HG03432 (cell line): ENCODE data around the gene PTK6.
"Not testable (repeated sequence)": the region's sequence is repeated elsewhere in the genome, so short reads cannot be mapped to it uniquely, and the experiment has no call there.

Source experiments
- ATAC-seq: cut with Tn5 transposase; IDR thresholded peaks from one replicate; pipeline ENCODE4 v1.9.1; 2021; ENCODE audit warnings: mild to moderate bottlenecking, moderate library complexity; ENCODE audit not compliant: unreplicated experiment

The PTK6 gene

DNA sequence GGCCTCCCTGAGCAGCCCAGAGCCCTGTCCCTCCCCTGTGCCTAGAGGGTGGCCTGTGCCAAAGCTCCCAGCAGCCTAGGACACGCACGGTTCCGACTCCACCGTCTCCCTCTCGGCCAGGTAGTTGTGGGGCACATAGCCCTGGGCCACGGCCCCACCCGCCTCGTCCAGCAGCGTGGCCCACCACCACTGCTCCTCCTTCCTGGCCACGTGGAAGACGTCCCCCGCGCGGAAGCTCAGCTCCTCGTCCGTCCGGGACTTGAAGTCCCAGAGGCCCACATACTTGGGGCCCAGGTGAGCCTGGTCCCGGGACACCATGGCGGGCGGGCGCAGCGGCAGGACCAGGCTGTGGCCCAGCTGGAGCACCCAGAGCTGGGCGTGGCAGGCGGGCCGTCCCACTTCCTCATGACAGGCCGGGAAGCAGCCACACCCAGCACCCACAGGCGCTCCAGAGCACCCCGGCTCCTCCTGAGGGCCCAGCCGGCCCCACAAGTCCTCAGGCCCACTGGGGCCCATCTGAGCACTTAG, at the start of gene PTK6:
TSS of gene PTK6 (minus strand) at position 380 of the 528 bp plus-strand sequence. CDS start at position 318, 62 bp downstream.
- ATAC-seq: peak; percentile 12

DNA sequence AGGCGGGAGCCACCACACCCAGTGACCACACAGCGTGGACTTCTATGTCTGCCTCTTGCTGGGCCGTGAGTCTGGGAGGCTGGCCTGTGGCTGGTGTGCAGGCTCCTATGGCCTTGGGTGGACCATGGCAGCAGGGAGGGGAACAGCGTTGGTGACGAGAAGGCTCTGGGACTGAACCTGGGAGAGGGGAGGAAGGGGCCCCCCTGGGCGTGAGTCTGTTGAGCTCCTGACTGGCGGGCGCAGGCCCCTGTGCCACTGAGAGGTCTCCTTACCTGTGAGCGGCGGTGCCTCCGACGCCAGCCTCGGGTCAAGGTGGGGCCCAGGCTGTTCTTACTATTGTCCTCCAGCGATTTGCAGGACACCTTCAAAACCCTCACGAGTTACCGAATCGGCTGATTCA, 49.6 kb upstream of the PTK6 start:
- no peak for ATAC-seq

DNA sequence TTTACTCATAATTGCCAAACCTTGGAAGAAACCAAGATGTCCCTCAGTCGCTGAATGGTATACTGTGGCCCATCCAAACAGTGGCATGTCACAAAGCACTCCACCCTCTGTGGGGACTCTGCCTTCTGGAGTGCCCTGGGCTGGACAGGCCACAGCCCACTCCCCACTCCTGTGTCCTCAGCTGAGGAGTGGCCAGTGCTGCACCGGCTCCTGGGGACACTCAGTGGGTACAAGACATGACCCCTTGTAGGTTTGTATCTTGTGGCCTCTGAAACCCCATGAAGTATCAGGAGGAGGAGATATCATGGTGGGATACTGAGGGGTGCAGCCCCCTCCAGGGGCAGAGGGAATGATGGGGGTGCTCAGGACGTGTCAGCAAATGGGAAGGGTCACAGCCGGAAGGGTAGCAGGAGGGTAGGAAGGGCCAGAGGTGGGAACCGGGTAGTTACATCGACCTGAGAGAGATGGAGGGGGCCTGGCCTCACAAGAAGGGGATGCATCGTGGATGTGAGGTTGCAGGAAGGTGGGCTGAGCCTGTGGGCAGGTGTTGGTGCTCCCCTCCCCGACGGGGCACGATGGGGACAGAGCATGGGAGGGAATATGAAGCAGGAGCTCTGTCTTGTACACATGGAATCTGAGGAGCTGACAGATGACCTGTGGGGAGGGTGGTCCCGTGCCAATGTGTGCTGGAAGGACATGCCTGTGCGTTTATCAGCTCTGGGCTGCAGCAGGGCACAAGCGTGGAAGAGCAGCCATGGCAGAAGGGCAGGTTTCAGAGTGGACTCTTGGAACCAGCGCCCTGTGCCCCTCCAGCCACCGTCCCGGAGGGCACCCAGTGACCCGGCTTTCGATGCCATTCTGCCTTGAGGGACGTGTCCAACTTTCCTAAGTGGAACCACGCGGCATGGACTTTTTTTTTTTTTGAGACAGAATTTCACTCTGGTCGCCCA, 48.7 kb upstream of the PTK6 start:
- ATAC-seq: no peak

DNA sequence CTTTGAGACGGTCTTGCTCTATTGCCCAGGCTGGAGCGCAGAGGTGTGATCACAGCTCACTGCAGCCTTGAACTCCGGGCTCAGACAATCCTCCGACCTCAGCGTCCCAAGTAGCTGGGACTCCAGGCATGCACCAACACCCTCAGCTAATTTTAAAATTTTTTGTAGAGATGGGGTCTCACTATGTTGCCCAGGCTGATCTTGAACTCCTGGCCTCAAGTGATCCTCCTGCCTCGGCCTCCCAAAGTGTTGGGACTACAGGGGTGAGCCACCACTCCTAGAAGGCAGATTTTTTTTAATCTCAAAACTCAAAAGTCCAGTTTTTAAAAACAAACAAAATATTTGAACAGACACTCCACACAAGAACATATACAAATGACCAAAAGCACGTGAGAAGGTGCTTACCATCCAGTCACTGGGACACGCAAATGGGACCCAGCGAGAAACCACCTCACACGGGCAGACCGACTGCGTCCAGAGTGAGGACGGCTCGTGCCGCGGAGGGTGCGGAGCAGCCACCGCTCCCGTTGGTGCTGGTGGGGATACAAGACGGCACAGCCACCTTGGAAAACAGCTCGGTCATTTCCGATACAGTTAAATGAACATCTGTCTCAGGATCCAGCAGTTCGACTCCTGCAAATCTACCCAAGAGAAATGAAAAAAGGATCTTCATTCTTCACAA, 45.3 kb upstream of the PTK6 start:
- ATAC-seq: no peak

DNA sequence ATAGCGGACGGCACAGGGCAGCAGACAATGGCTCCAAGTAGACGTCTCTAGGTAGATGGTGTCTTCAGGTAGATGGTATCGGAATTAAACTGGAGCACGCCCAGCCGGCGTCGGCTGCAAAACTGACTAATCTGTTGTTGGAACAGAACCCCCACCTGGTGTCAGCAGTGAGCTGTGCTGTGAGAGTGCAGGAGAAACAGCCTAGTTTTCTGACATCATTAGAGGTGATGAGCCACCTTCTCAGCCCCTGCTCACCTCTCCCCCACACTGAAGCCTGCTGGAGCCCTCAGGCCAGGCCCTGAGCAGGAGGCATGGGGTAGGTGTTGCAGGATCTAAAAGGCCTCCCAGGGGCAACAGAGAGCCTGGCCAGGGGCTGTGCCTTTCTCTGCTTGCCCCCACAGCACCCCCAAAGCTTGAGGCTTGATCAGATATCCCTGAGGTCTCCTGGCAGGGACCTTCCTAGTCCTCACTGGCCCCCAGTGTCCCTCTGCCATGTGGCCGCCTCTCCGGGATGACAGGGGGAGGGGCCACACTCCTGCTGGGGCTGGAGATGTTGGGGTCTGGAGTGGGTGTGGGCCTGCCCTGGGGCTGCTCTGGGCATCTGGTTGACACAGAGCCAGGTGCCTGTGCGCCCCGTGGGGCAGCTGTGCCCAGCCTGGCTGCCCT, 43.8 kb upstream of the PTK6 start:
- no peak for ATAC-seq

DNA sequence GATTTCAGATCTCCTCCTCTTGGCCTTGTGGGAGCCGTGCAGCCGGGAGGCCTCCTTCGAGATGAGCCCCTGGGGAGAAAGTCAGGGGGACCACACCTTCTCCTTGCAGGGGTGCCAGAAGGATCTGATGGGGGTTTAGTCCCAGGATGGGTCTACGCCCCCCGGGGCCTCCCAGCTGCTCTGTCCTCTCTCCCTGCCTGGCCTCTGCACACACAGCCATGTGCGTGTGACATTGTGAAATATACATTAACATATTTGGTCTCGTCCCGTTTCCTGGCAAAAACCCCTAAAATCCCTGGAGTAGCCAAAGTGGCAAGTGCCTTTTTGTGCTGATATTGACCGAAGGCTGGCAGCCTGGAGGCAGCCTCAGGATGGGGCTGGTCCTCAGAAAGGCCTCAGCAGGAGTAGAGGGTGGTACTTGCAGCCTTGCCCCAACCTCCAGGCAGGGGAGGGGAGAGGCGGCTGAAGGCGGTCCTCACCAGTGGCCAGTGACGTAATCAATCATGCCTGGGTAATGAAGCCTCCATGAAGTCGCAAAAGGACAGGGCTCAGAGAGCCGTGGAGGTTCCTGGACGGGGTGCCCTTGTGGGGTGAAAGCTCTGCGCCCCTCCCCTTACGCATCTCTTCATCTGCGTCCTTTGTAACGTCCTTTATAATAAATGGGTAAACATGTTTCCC, 42.0 kb upstream of the PTK6 start:
- no peak for ATAC-seq

DNA sequence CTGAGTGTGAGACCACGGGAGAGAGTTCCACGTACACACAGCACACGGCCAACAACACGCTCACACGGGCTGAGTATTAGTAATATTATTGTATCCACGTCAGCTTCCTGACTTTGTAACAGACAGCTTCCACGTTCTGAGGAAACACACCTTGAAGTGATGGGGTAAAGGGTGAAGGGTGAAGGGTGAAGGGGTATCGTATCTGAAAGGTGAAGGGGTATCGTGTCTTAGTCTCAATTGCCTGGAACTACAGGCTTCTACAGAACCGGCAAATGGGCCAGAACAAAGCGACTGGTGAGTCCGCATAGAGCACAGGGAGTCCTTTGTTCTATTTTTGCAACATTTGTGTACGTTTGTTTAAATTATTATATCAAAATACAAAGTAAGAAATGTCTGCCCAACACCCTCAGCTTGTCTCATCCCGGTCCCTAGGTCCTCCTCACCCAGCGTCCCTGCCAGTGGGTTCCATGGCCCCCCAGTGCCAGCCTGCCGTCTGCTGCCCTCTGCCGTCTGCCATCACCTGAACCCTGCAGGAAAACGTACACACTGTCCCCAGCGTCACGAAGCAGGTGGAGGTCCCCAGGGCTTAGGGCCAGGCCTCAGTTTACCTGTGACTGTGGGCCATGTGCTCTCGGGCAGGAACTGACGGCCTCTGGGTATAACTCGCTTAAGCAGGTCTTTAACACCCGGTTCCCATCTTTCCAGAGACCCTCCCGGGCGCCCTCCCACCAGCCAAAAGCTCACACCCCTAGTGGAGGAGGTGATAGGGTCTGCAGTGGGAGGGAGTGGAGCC, 41.2 kb upstream of the PTK6 start:
- no peak for ATAC-seq

DNA sequence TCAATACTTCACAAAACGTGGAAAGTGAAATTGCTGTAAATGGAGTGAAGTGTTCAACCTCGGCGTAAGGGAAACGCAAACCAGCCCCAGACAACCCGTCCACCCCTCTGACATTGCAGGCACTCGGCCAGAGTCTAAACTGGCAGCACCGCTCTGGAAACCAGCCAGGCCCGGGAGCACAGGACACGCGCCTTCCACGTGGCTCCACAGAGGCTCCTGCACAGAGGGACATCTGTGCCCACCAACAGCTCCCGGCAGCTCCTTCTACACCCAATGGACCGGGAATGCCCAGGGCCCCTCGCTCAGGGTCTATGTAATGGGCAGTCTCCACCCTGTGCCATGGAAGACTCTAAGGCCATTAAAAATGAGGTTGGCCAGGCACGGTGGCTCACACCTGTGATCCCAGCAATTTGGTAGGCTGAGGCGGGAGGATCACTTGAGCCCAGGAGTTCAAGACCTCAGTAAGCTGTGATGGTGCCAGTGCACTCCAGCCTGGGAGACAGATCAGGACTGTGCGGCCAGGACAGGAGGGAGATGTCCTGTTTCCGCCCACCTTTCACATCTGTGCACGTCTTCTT, 40.2 kb upstream of the PTK6 start:
- ATAC-seq: no peak

DNA sequence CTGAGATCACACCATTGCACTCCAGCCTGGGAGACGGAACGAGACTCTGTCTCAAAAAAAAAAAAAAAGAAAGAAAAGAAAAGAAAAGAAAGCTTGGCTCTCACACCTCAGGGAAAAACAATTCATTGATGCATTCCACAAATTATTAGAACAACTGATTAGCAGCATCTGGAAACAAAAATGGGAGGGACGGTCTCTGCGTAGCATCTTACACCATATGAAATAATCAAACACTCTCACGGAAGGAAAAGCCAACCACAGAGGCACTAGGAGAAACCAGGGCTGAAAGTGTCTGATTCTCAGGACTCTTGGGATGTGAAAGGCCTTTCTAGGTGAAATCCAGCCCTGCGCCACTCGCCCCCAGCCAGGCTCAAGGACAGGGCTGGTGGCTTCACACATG, 39.1 kb upstream of the PTK6 start:
- ATAC-seq: no peak

DNA sequence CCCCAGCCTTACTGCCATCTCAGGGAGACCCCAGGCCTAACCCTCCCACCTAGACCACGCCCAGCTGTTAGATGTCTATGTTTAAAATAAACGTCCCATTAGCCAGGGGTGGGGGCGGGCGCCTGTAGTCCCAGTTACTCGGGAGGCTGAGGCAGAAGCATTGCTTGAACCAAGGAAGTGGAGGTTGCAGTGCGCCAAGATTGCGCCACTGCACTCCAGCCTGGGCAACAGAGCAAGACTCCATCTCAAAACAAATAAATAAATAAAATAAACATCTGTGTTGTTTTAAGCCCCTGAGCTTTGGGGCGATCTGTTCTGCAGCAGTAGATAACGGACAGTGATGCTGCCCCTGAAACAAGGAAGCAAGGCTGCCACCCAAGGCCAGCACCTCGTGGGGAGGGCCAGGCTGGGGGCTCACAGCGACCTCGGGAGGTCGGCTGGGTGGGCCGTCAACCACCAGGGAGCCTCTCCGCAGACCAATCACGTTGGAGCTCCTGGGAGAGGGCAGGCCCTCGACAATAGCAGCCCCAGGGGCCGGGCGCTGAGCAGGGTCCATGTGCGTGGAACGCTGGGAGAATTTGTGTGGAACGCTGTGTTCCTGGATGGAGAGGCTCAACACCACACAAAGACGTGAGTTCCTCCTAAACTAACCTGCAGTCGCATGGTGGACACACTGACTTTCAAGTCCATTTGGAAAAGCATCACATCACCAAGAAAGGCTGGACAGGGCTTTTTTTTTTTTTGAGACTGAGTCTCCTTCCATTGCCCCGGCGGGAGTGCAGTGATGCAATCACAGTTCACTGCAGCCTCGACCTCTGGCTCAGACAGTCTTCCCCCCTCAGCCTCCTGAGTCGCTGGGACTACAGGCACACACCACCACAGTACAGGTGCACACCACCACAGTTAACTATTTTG, 37.9 kb upstream of the PTK6 start:
- no peak for ATAC-seq

DNA sequence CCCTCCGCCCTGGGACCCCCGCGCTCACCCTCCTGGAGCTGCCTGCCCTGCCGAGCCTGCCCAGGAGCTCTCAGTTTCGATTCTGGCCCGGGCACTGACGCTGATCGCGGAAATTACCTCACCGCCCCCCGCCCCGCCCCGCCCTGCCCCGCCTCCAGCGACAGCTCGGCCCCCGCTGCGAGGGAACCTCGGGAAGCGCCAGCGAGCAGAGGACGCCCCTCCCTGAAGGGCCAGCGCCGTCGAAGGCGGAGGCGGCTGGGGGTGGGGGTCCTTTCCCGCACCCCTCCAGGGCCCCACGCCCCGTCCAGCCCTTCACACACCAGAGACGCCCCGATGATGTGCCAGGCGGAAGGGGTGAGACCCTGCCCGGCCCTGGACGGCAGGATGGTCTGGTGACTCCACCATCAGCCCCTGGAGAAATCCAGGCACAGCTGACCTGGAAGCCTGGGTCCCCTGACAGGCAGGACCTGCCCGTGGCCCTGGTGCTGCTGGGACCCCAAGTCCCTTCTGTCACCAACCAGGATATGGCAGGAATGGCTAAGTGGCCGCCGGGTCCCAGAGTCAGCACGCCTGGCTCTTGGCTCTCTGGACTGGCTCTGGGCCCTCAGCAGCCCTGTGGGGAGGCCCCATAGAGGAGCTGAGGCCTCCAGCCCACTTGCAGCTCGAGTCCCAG, 37.1 kb upstream of the PTK6 start, which contains the start of gene HELZ2:
TSS of gene HELZ2 (minus strand) at position 84 of the 673 bp plus-strand sequence. CDS start 1,854 bp downstream, outside the sequence.
- ATAC-seq: peak; percentile 67

DNA sequence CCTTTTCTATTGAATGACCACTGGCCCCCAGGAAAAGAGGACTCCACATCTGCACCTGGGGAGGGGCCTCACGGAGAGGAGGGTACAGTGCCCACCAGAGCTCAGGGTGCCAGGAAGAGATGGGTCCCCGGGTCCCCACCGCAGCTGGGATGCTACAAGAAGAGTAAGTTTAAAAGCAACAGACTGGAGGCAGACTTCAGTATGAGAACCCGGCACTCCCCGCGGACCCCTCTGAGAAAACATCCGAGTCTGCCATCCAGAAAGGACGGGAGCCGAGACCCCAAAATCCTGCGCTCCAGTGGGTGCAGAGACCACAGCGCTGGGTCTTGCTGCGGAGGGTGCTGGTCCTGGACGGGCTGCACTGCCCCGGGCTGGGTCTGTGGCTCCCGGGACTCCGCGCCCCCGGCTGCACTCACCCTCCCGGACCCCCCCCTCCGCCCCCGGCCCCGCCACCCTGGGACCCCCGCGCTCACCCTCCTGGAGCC, 36.5 kb upstream of the PTK6 start:
- ATAC-seq: peak; percentile 8

DNA sequence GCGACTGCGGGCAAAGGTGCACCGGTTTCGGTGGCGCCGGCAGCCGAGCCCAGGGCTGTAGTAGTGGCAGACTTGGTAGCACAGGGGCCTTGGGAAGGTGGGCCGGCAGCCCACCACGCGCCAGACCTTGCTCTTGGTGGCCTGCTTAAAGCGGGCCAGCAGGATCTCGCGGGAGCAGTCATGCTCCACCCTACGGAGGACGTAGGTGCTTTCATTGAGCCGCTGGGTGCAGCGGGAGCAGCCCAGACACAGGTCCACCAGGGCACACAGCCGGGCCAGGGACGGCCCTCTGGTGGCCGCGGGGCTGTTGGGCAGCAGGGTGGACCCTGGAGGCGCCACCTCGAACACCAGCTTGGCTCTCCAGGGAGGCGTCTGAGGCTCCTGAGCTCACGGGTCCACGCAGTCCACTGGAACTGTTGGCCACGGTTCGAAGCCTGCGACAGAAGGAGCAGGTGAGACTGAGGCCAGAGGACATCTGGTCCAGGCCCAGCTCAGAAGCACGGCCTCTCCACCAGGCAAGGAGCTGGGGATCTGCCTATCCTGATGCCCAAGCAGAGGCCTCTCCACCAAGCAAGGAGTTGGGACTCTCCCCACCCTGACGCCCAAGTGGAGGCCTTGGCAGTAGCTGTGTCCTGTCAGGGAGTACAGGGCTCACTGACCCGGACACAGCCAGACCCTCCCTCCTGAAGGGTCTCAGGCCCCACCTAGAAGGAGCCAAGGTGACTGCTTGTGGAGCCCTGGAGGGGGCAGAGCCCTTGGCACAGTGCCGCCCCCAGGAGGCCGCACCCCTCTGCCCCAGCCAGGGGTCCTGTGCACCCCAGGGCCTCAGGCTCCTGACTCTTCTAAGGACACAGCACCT, 35.8 kb upstream of the PTK6 start:
- no peak for ATAC-seq

DNA sequence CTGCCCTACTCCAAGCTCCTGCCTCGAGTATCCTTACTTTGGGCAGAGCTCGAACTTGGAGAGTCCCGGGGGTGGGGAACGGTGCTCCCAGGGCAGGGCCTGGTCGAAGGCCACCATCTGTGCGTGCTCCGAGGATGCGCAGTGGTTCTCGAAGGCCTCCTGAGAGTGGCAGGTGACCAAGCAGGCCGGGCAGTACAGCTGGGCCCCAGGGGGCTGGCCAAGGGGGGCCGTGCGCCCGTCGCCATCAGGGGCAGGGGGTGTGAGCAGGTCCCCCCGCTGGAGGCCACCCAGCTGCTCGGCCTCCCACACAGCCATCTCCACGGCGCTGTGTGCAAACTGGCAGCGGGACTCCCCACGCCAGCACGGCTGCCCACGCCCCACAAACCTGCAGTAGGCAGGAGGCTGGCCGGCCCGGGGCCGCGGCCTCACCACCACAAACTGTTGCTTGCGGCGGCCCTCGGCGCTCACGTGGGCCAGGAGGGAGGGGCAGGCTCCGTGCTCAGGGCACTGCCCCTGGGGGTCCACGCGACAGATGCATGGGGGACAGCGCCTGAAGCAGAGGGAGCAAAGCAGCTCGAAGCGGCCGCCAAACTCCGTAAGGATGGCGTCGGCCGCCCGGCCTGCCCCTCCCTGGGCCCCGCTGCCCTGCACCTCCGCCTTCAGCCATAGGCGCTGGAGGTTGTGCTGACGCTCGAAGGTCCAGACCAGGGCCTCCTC, 35.1 kb upstream of the PTK6 start:
- no peak for ATAC-seq

DNA sequence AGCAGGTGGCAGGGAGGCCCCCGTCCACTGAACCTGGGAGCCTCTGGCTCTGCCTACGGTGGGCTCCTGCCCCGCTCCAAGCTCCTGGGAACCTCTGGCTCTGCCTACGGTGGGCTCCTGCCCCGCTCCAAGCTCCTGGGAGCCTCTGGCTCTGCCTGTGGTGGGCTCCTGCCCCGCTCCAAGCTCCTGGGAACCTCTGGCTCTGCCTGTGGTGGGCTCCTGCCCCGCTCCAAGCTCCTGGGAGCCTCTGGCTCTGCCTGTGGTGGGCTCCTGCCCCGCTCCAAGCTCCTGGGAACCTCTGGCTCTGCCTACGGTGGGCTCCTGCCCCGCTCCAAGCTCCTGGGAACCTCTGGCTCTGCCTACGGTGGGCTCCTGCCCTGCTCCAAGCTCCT, 33.9 kb upstream of the PTK6 start:
- not testable (repeated sequence) for ATAC-seq
